SU-DHL-6 (cell line): Measurements from ENCODE around the gene SHISAL1.

Experiments
- H2AFZ ChIP-seq: fragments of 200-600 bp; sonication (generic); 2 replicates; pipeline ENCODE4 v1.6.1; 2014; ENCODE audit warnings: low read depth, mild to moderate bottlenecking, moderate library complexity, mixed read lengths, antibody characterized with exemption, low read length; ENCODE audit not compliant: severe bottlenecking
- H3F3A ChIP-seq: fragments of 200-600 bp; shearing (Covaris generic); 2 replicates; pipeline ENCODE4 v1.6.0; 2016; ENCODE audit warnings: antibody characterized with exemption, mild to moderate bottlenecking; ENCODE audit not compliant: insufficient read depth
- H3K27ac ChIP-seq: fragments of 200-600 bp; sonication (generic); 2 replicates; pipeline ENCODE4 v1.5.1; 2016; ENCODE audit warnings: low read depth, mild to moderate bottlenecking, low read length, moderate library complexity, mixed read lengths
- H3K27me3 ChIP-seq: fragments of 200-600 bp; sonication (generic), shearing (Covaris generic); 2 replicates; pipeline ENCODE4 v1.6.0; 2014; ENCODE audit warnings: mild to moderate bottlenecking, low read length
- H3K36me3 ChIP-seq: fragments of 200-600 bp; sonication (generic); 2 replicates; pipeline ENCODE4 v1.6.1; 2014; ENCODE audit warnings: mild to moderate bottlenecking, low read length, mixed read lengths
- H3K4me2 ChIP-seq: fragments of 300-600, 200-600 bp; shearing (Covaris generic), sonication (generic); 2 replicates; pipeline ENCODE4 v1.6.0; 2014; ENCODE audit warnings: low read length, low read depth, mild to moderate bottlenecking; ENCODE audit not compliant: poor library complexity, severe bottlenecking
- H3K4me3 ChIP-seq: fragments of 200-600 bp; sonication (generic); 2 replicates; pipeline ENCODE4 v1.5.1; 2014; ENCODE audit warnings: antibody characterized with exemption, low read length, mild to moderate bottlenecking, mixed read lengths; ENCODE audit not compliant: insufficient read depth, poor library complexity, severe bottlenecking
- H3K79me2 ChIP-seq: fragments of 200-600 bp; sonication (generic); 2 replicates; pipeline ENCODE4 v1.6.1; 2014; ENCODE audit warnings: mild to moderate bottlenecking, low read length, moderate library complexity; ENCODE audit not compliant: insufficient read depth
- H3K9ac ChIP-seq: fragments of 200-600 bp; sonication (generic); 2 replicates; pipeline ENCODE4 v1.7.0; 2014; ENCODE audit warnings: mild to moderate bottlenecking, low read length
- H3K9me2 ChIP-seq: fragments of 200-600 bp; sonication (generic); replicated peaks from 2 replicates; pipeline ENCODE4 v1.6.1; 2014; ENCODE audit warnings: low read length; ENCODE audit not compliant: insufficient read depth
- H3K9me3 ChIP-seq: fragments of 200-600 bp; sonication (generic); 2 replicates; pipeline ENCODE4 v1.6.1; 2014; ENCODE audit warnings: low read length, mixed read lengths; ENCODE audit not compliant: insufficient read depth
- H4K20me1 ChIP-seq: fragments of 200-600 bp; sonication (generic); 2 replicates; pipeline ENCODE4 v1.6.1; 2014; ENCODE audit warnings: low read depth, mild to moderate bottlenecking, antibody characterized with exemption, low read length, moderate library complexity, mixed read lengths
- CTCF ChIP-seq: fragments of 200-600 bp; sonication (generic); IDR thresholded peaks from one replicate; pipeline ENCODE4 v1.5.1; 2017; ENCODE audit warnings: antibody characterized with exemption, mild to moderate bottlenecking, low read length, moderate library complexity; ENCODE audit not compliant: insufficient read depth, poor library complexity, severe bottlenecking
- EZH2phosphoT487 ChIP-seq: fragments of 200-600 bp; sonication (generic), shearing (Covaris generic); conservative IDR thresholded peaks from 2 replicates; pipeline ENCODE4 v1.6.1; 2018; ENCODE audit warnings: mild to moderate bottlenecking, antibody characterized with exemption, low read length, moderate library complexity, mixed read lengths

Gene SHISAL1

GRCh38 chr22:44260216-44261035, 52.3 kb downstream of the SHISAL1 start:
- no peaks in the 10 kb centered on the region for H4K20me1 ChIP-seq
- H3K4me3 ChIP-seq, result no peak overlapping the region
- H2AFZ ChIP-seq, result no peak overlapping the region
- H3K9me2 ChIP-seq, result no peaks in the 10 kb centered on the region
- H3K79me2 ChIP-seq, result no peaks in the 10 kb centered on the region
- H3K4me2 ChIP-seq, result no peak overlapping the region
- no peak overlapping the region for H3K9ac ChIP-seq
- TF ChIP-seq CTCF (no peak), EZH2phosphoT487 (no peak)
- no peaks in the 10 kb centered on the region for H3K27me3 ChIP-seq
- no peak overlapping the region for H3K27ac ChIP-seq
- no peaks in the 10 kb centered on the region for H3K9me3 ChIP-seq
- no peaks in the 10 kb centered on the region for H3F3A ChIP-seq
- H3K36me3 ChIP-seq, result no peaks in the 10 kb centered on the region

- Histone ChIP-seq H3K4me2 (no peak overlapping the region), H3K9me2 (no peaks in the 10 kb centered on the region), H3K9ac (no peak overlapping the region), H4K20me1 (no peaks in the 10 kb centered on the region), H3K4me3 (no peak overlapping the region), H3K27ac (no peak overlapping the region), H3K9me3 (no peaks in the 10 kb centered on the region), H3F3A (no peaks in the 10 kb centered on the region), H3K36me3 (no peaks in the 10 kb centered on the region), H3K79me2 (no peaks in the 10 kb centered on the region), H3K27me3 (no peaks in the 10 kb centered on the region), H2AFZ (no peak overlapping the region)
- TF ChIP-seq EZH2phosphoT487, result no peak
- TF ChIP-seq CTCF, result no peak
Measured at GRCh38 chr22:44259366-44260215, 53.2 kb downstream of the SHISAL1 start.

GRCh38 chr22:44256556-44257485, 55.9 kb downstream of the SHISAL1 start:
- Histone ChIP-seq H3K4me2 (no peak overlapping the region), H2AFZ (no peak overlapping the region), H3K4me3 (no peak overlapping the region), H3K9me2 (no peaks in the 10 kb centered on the region), H3F3A (no peaks in the 10 kb centered on the region), H3K27ac (no peak overlapping the region), H3K27me3 (no peaks in the 10 kb centered on the region), H3K9ac (no peak overlapping the region), H3K79me2 (no peaks in the 10 kb centered on the region), H3K9me3 (no peaks in the 10 kb centered on the region), H4K20me1 (no peaks in the 10 kb centered on the region), H3K36me3 (no peaks in the 10 kb centered on the region)
- no peak for TF ChIP-seq EZH2phosphoT487
